ENCODE results near the gene PRICKLE3. TPM values are rescaled to one million over a fixed set of nuclear protein-coding genes. Genes with fewer than 3 reads are reported as not detected.

PRICKLE3 gene
- total RNA-seq, 1 donor from 2014 or later: 9.7 TPM

DNA sequence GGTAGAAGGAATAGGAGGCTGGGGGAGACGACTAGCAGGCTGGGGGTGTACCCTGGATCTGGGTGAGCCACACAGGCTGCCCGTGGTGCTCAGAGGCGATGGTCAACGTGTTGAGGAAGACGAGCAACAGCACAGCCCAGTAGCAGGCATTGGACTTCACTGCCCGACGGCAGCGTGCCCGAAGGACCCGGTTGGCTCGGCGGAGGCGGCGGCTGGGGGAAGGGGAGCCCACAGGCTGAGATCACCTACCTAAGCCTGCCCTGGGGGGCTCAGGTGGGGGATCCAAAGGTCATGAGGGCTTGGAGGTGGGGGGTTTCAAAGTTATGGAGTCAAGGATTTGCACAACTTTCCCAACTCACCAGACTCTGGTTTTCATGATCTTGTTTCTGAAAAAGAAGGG is 39.7 kb upstream of the PRICKLE3 start:
- DNase-seq: no peak
- Histone ChIP-seq H3K4me3 (no peak overlapping the region), H3K4me1 (peaks cover 2% of the 10 kb centered on the region), H3K27ac (replicated peaks) (no peak overlapping the region), H3K36me3 (no peaks in the 10 kb centered on the region), H3K9me3 (replicated peaks) (no peaks in the 10 kb centered on the region), H3K27me3 (ENCODE audit: low read depth) (no peaks in the 10 kb centered on the region)
- intact Hi-C loops (cut with micrococcal nuclease): no loop called here
- no peak for TF ChIP-seq CTCF (IDR thresholded peaks at IDR 0.05; ENCODE audit: borderline replicate concordance)

GRCh38 chrX:49221868-49222267 is 35.7 kb upstream of the PRICKLE3 start:
- H3K36me3 ChIP-seq: no peaks in the 10 kb centered on the region
- TF ChIP-seq CTCF (IDR thresholded peaks at IDR 0.05; ENCODE audit: borderline replicate concordance): no peak

DNA sequence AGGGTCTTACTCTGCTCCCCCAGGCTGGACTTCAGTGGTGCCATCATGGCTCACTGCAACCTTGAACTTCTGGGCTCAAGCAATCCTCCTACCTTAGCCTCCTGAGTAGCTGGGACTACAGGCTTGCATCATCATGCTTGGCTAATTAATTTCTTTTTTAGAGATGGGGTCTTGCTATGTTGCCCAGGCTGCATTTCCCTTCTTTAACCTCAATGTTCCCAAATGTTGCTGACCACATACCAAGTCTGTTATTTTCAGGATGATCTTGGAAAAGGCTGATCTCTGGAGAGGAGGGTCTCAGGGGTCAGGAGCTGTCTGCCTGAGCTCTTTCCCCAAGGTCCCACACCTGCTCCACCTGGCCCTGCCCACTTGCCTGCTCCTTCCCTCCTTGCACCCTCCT is 33.9 kb upstream of the PRICKLE3 start:
- H3K4me1 ChIP-seq: no peaks in the 10 kb centered on the region
- H3K27me3 ChIP-seq (ENCODE audit: low read depth): no peaks in the 10 kb centered on the region
- no peaks in the 10 kb centered on the region for H3K36me3 ChIP-seq
- H3K27ac ChIP-seq (replicated peaks): no peak overlapping the region
- H3K9me3 ChIP-seq (replicated peaks): no peaks in the 10 kb centered on the region
- intact Hi-C loops (cut with micrococcal nuclease): no loop called here
- no peak for TF ChIP-seq CTCF (IDR thresholded peaks at IDR 0.05; ENCODE audit: borderline replicate concordance)
- no peak overlapping the region for H3K4me3 ChIP-seq
- no peak for DNase-seq

More at GRCh38 chrX:49221868-49222267, 35.7 kb upstream of the PRICKLE3 start:
- Histone ChIP-seq H3K9me3 (replicated peaks) (no peaks in the 10 kb centered on the region), H3K27me3 (ENCODE audit: low read depth) (no peaks in the 10 kb centered on the region), H3K27ac (replicated peaks) (no peak overlapping the region), H3K4me1 (no peaks in the 10 kb centered on the region), H3K4me3 (no peak overlapping the region)
- DNase-seq: no peak
- intact Hi-C loops (cut with micrococcal nuclease): no loop called here

DNA sequence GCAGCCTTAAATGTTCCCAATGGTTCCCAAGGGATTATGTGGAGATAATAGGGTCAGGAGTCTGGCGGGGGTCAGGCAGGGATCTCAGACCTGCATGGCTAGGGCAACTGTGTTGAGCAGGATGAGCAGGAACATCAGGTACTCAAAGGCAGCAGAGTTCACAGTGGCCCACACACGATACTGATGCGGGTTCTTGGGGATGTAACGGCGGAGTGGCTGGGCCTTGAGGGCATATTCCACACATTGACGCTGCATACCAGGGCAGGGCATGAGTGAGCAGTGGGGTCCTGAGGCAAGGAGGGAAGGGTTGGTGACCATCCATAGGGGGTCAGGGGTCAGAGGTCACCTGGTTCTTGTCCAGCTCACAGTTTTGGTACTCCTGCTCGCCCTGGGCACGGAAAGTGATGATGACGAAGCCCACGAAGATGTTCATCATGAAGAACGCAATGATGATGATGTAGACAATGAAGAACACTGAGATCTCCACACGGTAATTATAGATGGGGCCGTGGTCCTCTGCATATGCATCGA is 28.9 kb upstream of the PRICKLE3 start:
- Histone ChIP-seq H3K4me1 (no peaks in the 10 kb centered on the region), H3K27me3 (ENCODE audit: low read depth) (no peaks in the 10 kb centered on the region), H3K36me3 (no peaks in the 10 kb centered on the region), H3K27ac (replicated peaks) (no peak overlapping the region), H3K4me3 (no peak overlapping the region), H3K9me3 (replicated peaks) (no peaks in the 10 kb centered on the region)
- TF ChIP-seq CTCF (IDR thresholded peaks at IDR 0.05; ENCODE audit: borderline replicate concordance): no peak
- DNase-seq: no peak
- intact Hi-C loops (cut with micrococcal nuclease): no loop called here

GRCh38 chrX:49214416-49214815 is 28.2 kb upstream of the PRICKLE3 start:
- H3K27ac ChIP-seq (replicated peaks): no peak overlapping the region
- intact Hi-C loops (cut with micrococcal nuclease): no loop called here

More at GRCh38 chrX:49214416-49214815, 28.2 kb upstream of the PRICKLE3 start:
- H3K27me3 ChIP-seq (ENCODE audit: low read depth): no peaks in the 10 kb centered on the region
- H3K4me3 ChIP-seq: no peak overlapping the region
- TF ChIP-seq CTCF (IDR thresholded peaks at IDR 0.05; ENCODE audit: borderline replicate concordance): no peak
- no peaks in the 10 kb centered on the region for H3K36me3 ChIP-seq
- DNase-seq: no peak
- H3K4me1 ChIP-seq: no peaks in the 10 kb centered on the region
- H3K9me3 ChIP-seq (replicated peaks): no peaks in the 10 kb centered on the region

All from left ventricle myocardium inferior (tissue), 1 donor.